Measurements from ENCODE around the gene IL17RD.

Gene IL17RD

DNA sequence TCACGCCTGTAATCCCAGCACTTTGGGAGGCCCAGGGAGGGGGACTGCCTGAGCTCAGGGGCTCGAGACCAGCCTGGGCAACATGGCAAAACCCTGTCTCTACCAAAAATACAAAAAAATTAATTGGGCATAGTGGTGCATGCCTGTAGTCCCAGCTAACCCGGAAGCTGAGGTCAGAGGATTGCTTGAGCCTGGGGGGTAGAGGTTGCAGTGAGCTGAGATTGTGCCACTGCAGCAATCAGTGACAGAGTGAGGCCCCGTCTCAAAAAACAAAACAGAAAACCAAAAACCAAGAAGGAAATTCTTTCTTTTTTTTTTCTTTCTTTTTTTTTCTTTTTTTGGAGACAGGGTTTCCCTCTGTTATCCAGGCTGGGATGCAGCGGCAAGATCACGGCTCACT lies 101.2 kb downstream of the IL17RD start:
- DNase-seq = no peak

DNA sequence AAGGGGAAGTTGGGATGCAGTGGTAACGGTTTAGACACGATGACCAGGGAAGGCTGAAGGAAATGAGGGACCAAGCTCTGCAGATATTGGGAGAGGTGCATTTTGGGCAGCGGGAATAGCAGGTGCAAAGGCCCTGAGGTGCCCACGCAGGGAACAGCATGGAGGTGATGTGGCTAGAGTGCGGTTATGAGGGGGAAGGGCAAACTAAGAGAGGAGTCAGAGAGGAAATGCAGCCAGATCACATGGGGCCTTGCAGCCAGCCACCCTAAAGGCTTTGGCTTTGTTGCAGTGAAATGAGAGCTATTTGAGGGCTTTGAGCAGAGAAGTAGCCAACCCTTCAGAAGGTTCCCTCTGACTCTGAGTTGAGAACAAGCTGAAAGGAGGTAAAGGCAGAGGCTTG lies 102.1 kb downstream of the IL17RD start:
- no peak for DNase-seq

DNA sequence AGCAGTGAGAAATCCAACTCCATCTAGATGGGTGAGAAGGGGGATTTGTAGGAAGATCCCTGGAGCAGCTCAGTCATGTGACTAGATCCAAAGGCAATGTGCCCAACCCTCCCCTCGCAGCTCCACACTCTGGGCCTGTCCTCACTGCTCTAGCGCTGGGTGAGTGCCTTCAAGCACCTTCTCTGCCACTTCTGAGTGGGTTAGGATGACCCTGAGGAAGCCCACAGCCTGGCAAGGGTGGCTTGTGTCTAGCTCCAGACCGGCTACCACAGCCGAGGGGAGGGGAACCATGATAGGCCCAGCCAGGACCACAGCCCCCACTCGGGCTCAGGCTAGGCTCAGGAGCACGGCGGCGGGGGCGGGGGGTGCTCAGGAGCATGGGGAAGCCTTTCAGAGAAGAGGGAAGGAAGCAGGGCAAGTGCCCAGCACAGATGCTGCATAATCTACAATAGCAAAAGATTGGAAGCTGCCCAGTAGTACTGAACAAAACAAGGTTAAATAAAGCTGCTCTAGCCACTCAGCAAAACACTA lies 103.0 kb downstream of the IL17RD start:
- DNase-seq = no peak

DNA sequence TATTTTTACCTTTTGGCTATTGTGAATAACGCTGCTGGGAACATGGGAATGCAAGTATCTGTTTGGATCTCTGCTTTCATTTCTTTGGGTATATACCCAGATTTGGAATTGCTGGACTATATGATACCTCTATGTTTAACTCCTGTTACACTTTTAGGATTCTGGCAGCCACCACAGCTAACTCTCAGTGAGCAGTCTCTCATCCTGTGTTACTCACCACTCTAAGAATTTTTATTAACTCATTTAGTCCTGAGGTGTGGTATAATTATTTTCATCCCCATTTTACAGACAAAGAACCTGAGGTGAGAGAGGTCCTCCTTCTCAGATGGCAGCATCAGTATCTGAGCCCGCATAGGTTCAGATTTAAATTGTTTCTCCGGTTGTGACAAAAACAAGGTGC lies 103.6 kb downstream of the IL17RD start:
- no peak for DNase-seq

DNA sequence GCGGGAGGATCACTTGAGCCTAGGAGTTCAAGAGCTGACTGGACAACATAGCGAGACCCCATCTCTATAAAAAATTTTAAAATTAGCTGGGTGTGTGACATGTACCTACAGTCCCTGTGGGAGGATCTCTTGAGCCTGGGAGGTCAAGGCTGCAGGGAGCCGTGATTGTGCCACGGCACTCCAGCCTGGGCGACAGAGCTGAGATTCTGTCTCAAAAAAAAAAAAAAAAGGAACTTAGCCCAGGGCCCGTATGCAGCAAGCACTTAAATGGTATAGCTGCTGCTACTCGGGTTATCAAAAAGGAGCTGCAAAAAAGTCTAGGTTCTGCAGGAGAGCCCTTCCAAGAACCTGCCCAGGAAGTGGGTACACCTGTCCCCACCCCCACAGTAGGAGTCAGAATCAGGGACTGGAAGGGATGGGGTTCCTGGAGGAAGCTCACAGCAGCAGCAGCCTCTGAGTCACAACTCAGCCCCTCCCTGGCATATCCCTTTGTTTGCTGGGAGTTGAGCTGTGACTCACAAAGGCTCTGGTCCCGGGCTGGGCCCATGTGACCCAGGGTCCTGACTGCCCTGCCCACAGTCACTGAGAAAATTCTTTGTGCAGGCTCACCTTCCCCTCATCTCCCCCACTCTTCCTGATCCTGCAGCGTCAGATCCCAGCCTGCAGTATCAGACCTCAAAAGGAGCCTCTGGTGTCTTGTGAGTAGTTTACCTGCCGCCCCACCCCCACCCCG lies 104.9 kb downstream of the IL17RD start, which contains the start of gene SPATA12:
Gene SPATA12, plus strand, starts transcription at position 576 of the 733 bp plus-strand sequence. CDS start 13,031 bp downstream, outside the sequence.
- DNase-seq = peak; percentile 11

DNA sequence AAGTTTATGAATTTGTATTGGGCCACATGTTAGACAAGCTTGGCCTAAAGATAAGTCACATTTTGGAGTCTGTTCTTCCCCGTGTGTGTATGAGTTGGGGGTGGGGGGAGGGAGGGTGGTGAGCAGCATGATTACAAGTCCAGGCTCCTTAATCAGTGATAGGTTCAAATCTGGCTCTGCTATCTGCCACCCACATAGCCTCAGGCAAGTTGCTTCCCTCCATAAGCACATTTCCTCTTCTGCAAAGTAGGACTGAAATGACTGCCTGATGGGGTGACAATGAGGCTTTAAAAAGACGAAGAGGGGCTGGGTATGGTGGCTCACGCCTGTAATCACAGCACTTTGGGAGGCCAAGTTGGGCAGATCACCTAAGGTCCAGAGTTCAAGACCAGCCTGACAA lies 105.7 kb downstream of the IL17RD start:
- DNase-seq = no peak

DNA sequence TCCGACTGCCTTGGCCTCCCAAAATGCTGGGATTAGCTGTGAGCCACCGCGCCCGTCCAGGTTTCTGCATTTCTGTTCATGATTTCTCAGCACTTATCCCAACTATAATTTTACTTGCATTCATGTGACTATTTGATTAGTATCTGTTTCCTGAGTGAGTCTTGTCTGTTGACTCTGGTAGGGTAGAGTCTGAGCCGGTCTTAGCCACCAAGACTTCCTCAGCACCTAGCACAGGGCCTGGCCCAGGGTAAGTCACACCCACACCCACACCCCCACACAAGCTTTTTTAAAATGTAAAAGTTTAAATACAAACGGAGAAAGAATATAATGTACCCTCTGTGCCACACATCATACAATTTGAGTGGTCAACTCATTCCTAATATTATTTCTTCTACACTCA lies 107.8 kb downstream of the IL17RD start:
- DNase-seq = no peak

DNA sequence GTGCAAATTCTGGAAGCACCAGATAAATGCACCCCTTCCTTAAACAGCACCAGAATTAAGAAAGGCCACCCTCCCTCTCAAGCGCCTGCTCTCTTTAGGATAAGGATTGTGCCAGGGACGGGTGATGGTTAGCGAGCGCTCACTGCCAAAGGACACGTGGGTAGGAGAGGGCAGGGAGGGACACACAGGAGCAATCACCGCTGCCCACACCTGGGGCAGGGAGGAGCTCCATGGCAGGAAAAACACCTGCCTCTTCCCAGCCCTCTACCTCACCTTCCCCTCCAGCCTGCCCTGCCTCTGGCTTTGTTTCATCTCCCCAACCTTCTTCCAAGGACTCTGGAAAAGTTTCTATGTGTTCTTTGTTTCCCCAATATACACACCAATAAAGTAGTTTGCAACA lies 112.0 kb downstream of the IL17RD start:
- no peak for DNase-seq

DNA sequence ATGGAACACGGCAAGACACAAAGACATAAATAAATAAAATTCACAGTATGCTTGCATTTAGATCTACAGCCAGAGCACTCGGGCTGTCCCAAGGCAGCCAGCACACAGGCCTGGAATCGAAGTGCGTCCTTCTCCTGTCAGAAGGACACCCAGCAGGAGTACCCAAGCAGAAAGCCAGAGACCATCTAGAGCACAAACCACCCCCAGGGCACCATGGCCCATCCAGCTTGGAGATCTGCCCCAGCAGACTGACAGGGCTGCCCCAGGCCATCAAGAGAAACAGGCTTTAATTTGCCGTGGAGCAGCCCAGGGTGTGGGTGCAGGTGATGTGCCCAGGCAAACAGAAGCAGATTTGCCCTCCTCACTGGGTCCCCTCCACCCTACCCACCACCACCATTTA lies 112.5 kb downstream of the IL17RD start:
- no peak for DNase-seq

DNA sequence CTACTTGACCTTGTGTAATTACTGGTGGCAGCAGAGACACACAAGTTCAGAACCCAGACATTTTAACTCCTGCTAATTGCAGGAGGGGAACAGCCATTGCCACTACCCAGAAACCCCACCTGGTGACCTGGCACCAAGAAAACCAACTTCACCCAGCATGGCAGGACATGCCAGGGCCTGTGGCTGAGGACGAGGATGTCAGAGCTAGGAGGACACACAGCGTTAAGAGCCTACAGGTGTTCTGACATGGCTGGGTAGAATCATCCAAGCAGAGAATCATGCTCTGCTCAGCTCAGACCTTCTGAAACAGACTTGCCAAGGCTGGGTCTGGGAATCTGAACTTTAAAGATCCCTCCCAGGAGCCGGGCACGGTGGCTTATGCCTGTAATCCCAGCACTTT lies 116.4 kb downstream of the IL17RD start:
- DNase-seq = no peak

DNA sequence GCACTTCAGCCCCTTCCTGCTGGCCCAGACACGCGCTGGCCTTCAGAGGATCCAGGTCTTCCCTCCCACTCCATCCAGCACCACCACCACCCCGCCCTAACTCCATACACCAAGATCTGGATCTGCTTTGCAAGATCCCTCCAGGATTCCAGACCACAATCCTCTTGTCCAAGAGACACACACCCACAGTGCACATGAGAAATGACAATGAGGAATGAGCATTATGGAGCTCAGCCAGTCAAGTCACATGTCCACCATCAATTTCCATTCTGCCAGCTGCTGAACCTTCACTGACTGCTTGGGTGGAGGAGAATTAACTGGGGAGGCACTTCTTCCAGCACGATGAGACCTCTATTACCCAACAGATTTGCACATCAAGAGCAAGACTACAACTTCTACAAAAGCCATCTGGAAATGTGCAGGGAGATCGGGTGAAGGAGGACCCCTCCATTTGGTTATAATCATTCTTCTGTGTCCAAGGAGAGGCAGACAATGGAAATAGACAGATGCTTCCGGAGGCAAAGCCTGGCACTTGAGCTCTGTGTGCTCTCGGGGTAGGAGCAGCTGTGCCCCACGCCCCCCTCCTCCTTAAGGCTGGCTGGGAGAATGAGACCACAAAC lies 117.0 kb downstream of the IL17RD start:
- DNase-seq = no peak

DNA sequence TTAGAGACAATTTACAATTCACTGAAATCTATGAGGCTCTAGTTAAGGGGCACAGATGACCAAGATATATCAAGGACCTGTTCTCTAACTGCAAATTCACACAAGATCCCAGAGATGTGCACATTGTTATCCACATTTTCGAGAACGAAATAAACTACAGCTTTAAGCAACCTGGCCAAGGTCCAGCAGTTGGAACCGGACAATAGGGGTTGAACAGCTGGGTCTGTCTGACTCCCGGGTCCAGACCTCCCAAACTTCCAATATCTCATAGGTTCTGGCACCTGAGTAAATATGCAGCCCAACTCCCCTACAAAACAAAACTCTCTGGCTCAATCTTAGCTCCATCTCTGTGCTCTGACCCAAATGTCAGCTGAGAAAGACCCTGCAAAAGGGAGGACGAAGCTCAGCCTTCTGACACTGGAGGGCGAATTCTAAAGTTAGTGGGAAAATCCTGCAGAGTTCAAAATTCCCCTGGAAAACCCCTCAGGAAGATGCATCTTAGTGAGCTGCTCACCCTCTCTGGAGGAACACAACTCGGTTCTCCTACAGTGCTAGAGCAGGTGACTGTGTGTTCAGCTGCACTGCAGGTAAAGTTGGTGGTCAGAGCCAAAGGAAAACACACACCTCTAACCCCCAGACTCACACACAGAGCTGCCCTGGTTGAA lies 118.9 kb downstream of the IL17RD start:
- DNase-seq = no peak

DNA sequence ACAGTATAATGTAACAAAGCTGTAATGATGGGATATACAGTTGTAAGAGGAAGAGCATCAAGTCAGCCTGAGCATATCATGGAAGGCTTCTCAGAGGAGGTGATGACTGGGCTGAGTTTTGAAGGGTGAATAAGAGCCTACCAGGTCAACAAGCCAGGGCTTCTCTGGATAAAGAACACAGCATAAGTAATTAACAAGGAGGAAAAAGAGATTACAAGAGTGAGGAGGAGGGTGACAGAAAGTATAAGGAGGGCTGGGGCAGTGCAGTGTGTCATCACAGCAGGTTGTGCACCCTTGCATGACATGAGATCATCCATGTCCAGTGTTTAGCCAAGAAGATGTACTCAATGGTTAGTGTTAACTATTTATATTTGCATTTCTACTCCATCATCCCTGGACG lies 121.6 kb downstream of the IL17RD start:
- DNase-seq = no peak

DNA sequence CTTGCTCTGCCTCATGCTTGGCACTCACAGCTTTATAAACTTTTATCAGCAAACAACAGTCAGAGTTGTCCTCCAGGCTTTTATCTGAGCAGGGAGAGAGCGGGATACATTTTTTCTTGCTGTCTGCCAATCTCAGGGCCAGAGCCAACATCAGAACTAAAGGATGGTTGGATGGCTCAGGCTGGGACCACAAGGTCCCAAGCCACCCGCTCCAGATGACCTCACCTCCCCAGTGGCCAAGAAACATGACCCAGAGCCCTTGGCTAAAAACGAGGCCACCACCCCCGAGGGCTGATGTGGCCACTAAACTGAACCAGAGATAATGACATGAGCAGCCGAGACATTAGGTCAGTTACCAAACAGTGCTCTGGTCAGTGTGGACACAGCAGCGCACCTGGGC lies 123.5 kb downstream of the IL17RD start:
- no peak for DNase-seq

All from stimulated activated CD4-positive, alpha-beta T cell treated with anti-CD3 and anti-CD28 coated beads, Interleukin-15, amount 100 ng/mL, for 24 hours (primary cell).